NCI-H1436 (cell line): ENCODE measurements around the gene PSAPL1.

Source experiments
- DNase-seq: peaks from one replicate; lab custom pipeline; 2025; lab: John Stamatoyannopoulos, UW

PSAPL1 gene

GRCh38 chr4:7434766-7435150 is at the start of gene PSAPL1:
Gene PSAPL1, minus strand, starts transcription at chr4:7434930. Its CDS starts 51 bp downstream, at chr4:7434879.
- no peak for DNase-seq

- no peak for DNase-seq
Measured at GRCh38 chr4:7481227-7481626, 46.5 kb upstream of the PSAPL1 start.

GRCh38 chr4:7480423-7480822 is 45.7 kb upstream of the PSAPL1 start:
- no peak for DNase-seq

GRCh38 chr4:7478665-7479064 is 43.9 kb upstream of the PSAPL1 start:
- DNase-seq, result no peak

GRCh38 chr4:7477695-7478094 is 43.0 kb upstream of the PSAPL1 start:
- no peak for DNase-seq

- DNase-seq, result no peak
Measured at GRCh38 chr4:7476820-7477219, 42.1 kb upstream of the PSAPL1 start.

GRCh38 chr4:7475207-7475606 is 40.5 kb upstream of the PSAPL1 start:
- DNase-seq, result no peak

GRCh38 chr4:7474320-7474719 is 39.6 kb upstream of the PSAPL1 start:
- DNase-seq, result no peak

- DNase-seq, result no peak
Measured at GRCh38 chr4:7473081-7473480, 38.4 kb upstream of the PSAPL1 start.

- no peak for DNase-seq
Measured at GRCh38 chr4:7472442-7473013, 37.8 kb upstream of the PSAPL1 start.

- DNase-seq, result no peak
Measured at GRCh38 chr4:7470522-7471128, 35.9 kb upstream of the PSAPL1 start.

GRCh38 chr4:7470111-7470510 is 35.4 kb upstream of the PSAPL1 start:
- DNase-seq, result no peak

GRCh38 chr4:7469023-7469422 is 34.3 kb upstream of the PSAPL1 start:
- no peak for DNase-seq

- DNase-seq, result no peak
Measured at GRCh38 chr4:7467471-7467870, 32.7 kb upstream of the PSAPL1 start.

GRCh38 chr4:7466904-7467303 is 32.2 kb upstream of the PSAPL1 start:
- no peak for DNase-seq

GRCh38 chr4:7466215-7466614 is 31.5 kb upstream of the PSAPL1 start:
- no peak for DNase-seq

- no peak for DNase-seq
Measured at GRCh38 chr4:7465017-7465416, 30.3 kb upstream of the PSAPL1 start.

GRCh38 chr4:7464259-7464655 is 29.5 kb upstream of the PSAPL1 start:
- no peak for DNase-seq

GRCh38 chr4:7463566-7464258 is 29.0 kb upstream of the PSAPL1 start:
- DNase-seq, result no peak

GRCh38 chr4:7462509-7462971 is 27.8 kb upstream of the PSAPL1 start:
- no peak for DNase-seq

- no peak for DNase-seq
Measured at GRCh38 chr4:7461230-7461629, 26.5 kb upstream of the PSAPL1 start.

- no peak for DNase-seq
Measured at GRCh38 chr4:7460566-7460965, 25.8 kb upstream of the PSAPL1 start.

GRCh38 chr4:7459471-7459870 is 24.7 kb upstream of the PSAPL1 start:
- no peak for DNase-seq

- DNase-seq, result no peak
Measured at GRCh38 chr4:7458477-7458876, 23.7 kb upstream of the PSAPL1 start.
